Measurements from ENCODE around the gene TP53I11. TPM values are rescaled to one million over a fixed set of nuclear protein-coding genes. Genes with fewer than 3 reads are reported as not detected.
A peak's percentile ranks its signal among the peaks of the same experiment; 100 is the strongest.

Gene TP53I11, protein sequence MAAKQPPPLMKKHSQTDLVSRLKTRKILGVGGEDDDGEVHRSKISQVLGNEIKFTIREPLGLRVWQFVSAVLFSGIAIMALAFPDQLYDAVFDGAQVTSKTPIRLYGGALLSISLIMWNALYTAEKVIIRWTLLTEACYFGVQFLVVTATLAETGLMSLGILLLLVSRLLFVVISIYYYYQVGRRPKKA
- total RNA-seq, result 11.1 TPM

GRCh38 chr11:44950625-44951476, at the start of gene TP53I11:
TP53I11 (minus strand) TSS chr11:44950883; CDS start chr11:44938335, 12,548 bp downstream.
- DNase-seq, result peak; percentile 13

DNA sequence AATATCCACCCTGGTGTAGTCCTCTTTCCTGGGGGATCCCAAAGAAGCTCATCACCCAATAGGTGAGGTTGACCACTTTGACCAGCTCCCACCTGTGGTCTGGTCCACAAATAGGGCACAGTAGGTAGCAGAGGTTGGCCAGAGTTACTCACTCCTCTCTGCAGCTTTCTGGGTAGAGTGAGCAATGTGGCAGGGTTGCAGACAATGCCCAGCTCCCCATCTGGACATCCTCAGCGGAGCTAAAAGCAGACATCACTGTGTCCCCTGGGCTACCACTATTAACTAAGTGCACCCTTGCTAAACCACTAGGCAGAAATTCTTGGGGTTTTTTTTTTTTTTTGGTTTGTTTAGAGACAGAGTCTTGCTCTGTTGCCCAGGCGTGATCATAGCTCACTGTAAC, 48.4 kb upstream of the TP53I11 start:
- DNase-seq, result no peak

DNA sequence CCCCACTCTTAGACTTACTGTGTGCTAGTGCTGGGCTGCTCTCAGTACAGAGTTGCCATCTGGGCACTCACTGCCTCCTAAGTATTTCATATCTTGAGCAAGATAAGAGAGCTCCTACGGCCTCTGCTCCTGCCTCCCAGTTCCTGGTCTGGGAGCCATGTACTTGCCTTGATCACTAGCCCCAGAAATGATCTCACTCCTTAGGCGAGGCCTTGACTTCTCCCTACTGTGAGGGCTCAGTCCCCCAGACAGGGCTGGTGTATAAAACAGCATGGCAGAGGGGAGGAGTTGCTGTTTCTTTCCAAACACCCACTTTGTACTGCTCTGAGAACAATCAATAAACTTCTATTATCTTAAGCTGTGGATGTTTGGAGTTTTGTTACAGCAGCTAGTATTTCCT, 47.4 kb upstream of the TP53I11 start:
- DNase-seq, result no peak

- no peak for DNase-seq
These were observed 46.9 kb upstream of the TP53I11 start for GRCh38 chr11:44997566-44997965.

- no peak for DNase-seq
These were observed 44.1 kb upstream of the TP53I11 start for GRCh38 chr11:44994753-44995152.

- no peak for DNase-seq
These were observed 43.5 kb upstream of the TP53I11 start for GRCh38 chr11:44993971-44994704.

DNA sequence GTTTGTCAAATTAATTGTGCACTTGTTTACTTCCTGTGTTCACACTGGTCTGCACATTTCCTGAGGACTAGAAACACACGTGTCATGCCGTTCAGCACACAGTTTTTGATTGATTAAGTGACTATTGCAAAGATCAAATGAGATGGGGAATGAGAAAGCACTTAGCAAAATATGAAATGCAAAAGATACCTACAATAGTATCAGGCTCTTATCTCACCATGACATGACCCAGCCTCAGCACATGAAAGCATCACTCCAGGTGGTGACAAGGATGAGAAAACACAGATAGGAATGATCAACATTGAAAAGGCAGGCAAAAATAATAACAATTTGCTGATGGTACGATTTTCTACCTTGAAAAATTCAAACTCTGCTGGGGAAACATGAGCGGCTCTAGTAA, 42.1 kb upstream of the TP53I11 start:
- DNase-seq, result no peak

DNA sequence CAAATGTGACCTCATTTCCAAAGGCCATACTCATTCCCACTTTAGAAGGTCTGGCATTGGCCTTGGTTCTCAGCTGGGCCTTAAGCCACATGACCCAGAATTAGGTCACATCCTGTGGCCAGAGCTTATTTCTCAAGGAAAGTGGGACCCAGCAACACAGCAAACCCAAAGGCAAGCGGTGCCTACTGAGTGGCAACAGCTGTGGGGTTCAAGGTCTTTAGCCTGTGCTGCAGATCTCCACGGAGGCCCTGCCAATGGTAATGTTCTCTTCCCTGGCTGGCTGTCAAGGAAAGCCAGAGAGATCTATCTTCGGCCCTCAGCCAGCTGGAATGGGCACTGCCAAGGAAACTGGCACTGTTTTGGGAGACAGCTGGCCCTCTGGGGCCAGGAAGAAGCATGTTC, 41.5 kb upstream of the TP53I11 start:
- DNase-seq, result no peak

GRCh38 chr11:44990665-44991064, 40.0 kb upstream of the TP53I11 start:
- DNase-seq, result no peak

- no peak for DNase-seq
These were observed 39.3 kb upstream of the TP53I11 start for GRCh38 chr11:44989831-44990566.

DNA sequence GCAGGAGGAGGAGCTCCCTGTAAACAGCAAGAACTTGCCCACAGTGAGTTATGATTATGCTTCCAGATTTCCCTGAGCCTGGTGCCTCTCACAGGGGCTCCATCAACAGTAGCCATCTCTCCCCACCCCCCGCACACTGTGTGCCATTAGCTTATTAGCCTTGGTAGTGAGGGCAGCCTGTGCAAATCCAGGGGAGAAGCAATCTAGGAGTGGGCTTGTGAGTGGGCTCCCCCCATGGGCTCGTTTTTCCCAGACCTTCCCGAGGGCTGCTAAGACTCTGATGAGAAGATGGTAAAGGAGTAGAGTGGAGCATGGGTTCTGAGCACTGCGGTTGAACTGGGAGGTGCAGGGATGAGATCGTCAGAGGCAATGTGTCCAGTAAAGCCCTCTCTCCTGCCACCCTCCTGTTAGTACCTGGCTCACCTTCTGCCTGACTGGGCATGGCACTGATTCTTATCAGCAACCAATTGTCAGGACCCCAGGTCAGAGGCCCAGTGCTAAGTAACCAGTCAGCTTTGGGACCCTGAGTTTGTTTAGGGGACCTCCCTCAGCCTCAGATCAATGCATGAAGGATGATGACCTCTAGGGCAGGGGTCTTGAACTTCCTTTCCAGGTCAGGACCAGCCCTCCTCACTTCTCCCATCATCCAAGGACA, 38.4 kb upstream of the TP53I11 start:
- DNase-seq, result no peak

- DNase-seq, result no peak
These were observed 37.4 kb upstream of the TP53I11 start for GRCh38 chr11:44988111-44988510.

DNA sequence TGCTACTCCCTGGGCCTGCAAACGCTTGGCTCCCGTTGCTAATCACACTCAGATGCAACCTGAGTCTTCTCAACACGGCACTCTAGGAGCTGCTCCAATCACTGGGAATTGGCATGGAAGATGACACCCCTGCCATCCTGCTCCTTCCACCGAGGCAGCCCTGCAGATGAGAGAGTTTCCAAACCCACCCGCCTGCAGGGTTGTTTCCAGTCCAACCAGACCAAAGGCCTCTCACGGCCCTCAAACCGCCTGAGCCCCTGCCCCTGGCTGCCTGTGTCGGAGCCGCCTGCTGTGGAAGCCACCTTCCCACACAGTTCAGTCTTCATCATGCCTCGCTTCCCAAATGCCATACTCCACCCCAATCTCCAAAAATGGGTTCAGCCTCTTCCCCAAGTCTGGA, 36.8 kb upstream of the TP53I11 start:
- DNase-seq, result no peak

DNA sequence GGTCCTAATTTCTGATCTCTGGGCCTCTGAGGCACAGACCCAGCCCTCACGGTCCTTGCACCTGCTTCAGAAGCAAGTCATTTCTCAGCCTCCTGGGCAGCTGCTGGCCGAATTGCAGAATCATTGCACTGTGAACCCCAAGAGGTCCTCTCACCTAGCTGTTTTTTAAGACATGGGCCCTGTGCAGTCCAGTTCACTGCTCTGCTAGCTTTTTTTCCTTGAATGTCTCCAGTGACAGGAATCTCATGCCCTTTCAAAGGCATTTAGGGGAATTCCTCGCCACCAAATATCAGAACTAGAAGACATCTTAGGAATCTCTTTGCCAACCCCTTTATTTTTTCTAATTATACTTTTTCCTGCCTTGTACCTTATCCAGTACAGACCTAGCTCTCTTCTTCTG, 35.6 kb upstream of the TP53I11 start:
- no peak for DNase-seq

- no peak for DNase-seq
These were observed 35.0 kb upstream of the TP53I11 start for GRCh38 chr11:44985721-44986120.

DNA sequence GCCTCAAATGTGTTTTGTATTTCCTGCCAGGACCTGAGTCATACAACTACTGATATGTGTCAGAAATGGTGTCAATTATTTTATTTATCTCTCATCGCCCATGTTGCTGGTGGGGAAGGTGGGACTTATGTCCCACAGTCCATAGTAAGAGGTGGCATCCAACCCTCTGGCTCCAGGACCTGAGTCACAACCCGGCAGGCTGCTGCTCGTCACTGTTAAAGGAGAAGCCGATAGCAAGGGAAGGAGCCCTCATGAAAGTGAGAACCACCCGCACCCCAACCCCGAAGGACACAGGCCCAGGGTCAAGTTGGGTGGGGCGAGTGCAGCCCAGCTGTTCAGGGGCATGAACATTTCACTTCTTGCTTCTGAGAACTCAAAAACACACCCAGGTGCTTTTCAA, 33.1 kb upstream of the TP53I11 start:
- no peak for DNase-seq

GRCh38 chr11:44982496-44983062, 31.9 kb upstream of the TP53I11 start:
- DNase-seq, result no peak

DNA sequence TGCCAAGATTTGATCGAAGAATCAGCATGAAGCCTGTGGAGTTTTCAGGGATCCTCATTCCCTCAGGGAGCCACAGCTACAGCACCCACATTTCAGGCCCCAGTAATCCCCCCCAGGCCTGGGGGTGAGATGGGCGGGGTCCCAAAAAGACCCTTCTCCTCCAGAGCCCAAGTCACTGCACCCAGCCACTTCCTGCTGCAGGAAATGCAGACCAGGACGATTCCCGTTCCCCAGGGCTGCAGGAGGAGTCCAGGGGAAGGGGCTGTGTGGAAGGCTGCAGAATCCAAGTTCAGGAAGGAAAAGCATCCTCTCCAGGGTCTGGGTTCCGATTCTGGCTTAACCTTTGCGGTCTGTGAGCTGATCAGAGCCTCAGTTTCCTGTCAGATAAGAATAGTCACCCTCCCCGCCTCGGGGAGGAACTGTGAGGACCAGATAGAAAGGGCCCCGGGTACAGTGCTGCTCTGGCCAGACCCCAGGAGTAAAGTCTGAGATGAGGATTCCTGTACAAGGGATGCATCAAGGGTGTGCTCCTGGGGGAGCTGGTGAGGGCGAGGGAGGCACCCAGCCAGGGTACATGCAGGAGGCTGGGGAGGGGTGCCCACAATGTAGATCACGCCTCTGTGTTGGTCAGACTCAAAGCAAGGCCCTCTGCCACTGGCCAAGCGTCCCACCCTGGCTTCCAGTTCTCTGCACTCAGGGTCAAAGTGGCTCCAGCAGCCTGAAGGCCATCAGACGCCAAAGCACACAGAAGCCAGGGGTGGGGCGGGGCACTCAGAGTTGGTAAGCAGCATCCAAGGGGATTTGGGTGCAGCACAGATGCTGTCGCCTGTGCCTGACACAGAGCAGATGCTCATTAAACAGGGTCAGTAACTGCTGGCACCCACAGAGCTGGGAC, 30.1 kb upstream of the TP53I11 start:
- DNase-seq, result no peak

- no peak for DNase-seq
These were observed 29.1 kb upstream of the TP53I11 start for GRCh38 chr11:44979543-44980399.

DNA sequence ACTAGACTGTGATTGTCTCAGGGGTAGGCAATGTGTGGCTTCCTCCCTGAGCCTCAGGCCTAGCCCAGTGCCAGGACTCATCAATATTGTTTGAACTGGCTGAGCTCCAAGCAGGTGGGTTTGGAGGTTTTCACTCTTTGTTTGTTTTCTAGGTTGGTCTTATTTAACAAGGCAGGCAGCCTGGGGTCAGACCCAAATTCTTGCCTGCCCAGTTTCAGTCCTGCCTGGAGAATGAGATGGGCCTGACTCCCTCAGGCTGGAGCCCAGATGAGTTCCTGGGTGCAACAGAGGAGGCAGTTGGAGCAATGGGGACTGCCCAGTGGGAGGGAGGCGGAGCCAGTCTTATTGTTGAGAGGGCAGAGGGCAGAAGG, 28.3 kb upstream of the TP53I11 start:
- no peak for DNase-seq
